ENCODE data around the gene AKR1B15.
"Not testable (repeated sequence)": the region's sequence is repeated elsewhere in the genome, so short reads cannot be mapped to it uniquely, and the experiment has no call there.

The AKR1B15 gene

GRCh38 chr7:134535272-134535918 is 13.5 kb upstream of the AKR1B15 start:
- H3K27ac ChIP-seq (ENCODE audit: low read depth, low read length): no peak overlapping the region
- no peaks in the 10 kb centered on the region for H3K36me3 ChIP-seq (ENCODE audit: control insufficient read depth, insufficient read depth, low read length)
- no peaks in the 10 kb centered on the region for H3K4me1 ChIP-seq (ENCODE audit: control insufficient read depth, insufficient read depth, low read length)
- no peak overlapping the region for H3K9ac ChIP-seq (ENCODE audit: low read length)
- no peak overlapping the region for H3K4me3 ChIP-seq (ENCODE audit: low read length)
- H3K27me3 ChIP-seq (ENCODE audit: control insufficient read depth, insufficient read depth, low read length): no peaks in the 10 kb centered on the region

- Histone ChIP-seq H3K9ac (ENCODE audit: low read length) (no peak overlapping the region), H3K27me3 (ENCODE audit: control insufficient read depth, insufficient read depth, low read length) (no peaks in the 10 kb centered on the region), H3K36me3 (ENCODE audit: control insufficient read depth, insufficient read depth, low read length) (no peaks in the 10 kb centered on the region), H3K27ac (ENCODE audit: low read depth, low read length) (no peak overlapping the region), H3K4me3 (ENCODE audit: low read length) (no peak overlapping the region), H3K4me1 (ENCODE audit: control insufficient read depth, insufficient read depth, low read length) (no peaks in the 10 kb centered on the region)
Measured at GRCh38 chr7:134535919-134536299, 13.0 kb upstream of the AKR1B15 start.

DNA sequence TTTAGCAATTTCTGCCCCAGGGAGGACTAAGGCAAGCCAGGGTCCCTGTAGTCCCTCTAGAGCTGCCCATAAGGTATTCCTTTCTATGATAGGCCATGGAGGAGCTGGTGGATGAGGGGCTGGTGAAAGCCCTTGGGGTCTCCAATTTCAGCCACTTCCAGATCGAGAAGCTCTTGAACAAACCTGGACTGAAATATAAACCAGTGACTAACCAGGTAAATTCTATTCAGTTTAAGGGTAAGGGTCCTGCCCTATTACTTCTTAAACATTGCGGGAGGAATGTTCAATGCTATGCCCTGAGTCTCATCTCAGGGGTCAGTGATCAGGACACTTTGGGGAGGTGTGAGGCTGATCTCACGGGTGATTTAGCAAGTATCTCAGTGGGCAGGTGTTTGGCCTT is 12.4 kb upstream of the AKR1B15 start:
- H3K36me3 ChIP-seq (ENCODE audit: control insufficient read depth, insufficient read depth, low read length); H3K9ac ChIP-seq (ENCODE audit: low read length); H3K4me3 ChIP-seq (ENCODE audit: low read length); H3K4me1 ChIP-seq (ENCODE audit: control insufficient read depth, insufficient read depth, low read length); H3K27me3 ChIP-seq (ENCODE audit: control insufficient read depth, insufficient read depth, low read length); H3K27ac ChIP-seq (ENCODE audit: low read depth, low read length): not testable (repeated sequence)

- H3K9ac ChIP-seq (ENCODE audit: low read length); H3K27me3 ChIP-seq (ENCODE audit: control insufficient read depth, insufficient read depth, low read length); H3K36me3 ChIP-seq (ENCODE audit: control insufficient read depth, insufficient read depth, low read length); H3K4me3 ChIP-seq (ENCODE audit: low read length); H3K4me1 ChIP-seq (ENCODE audit: control insufficient read depth, insufficient read depth, low read length); H3K27ac ChIP-seq (ENCODE audit: low read depth, low read length): not testable (repeated sequence)
Measured at GRCh38 chr7:134537273-134537781, 11.6 kb upstream of the AKR1B15 start.

DNA sequence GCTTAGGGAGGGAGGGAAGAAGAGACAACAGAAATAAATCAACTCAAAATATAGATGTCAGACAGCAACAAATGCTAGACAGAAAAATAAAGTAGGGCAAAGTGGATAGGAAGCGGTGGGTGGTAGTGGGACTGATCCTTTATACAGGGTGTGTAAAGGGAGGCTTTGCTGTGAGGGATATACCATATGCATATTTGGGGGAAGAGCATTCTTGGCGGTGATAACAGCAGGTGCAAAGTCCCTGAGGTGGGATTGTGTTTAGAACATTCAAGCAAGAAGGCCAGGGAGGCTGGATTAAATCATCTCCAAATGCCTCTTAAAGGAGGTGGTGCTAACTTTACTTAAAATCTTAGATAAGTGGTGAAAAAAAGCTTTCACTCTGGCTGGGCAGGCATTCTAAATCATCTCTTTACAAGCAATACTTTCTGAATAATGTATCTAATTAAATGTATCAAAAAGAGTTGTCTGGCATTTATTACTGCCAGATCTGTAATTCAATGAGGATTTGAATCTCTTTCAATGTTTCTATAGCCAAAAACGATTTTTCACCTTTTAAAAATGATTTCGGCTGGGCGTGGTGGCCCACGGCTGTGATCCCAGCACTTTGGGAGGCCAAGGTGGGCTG is 9.4 kb upstream of the AKR1B15 start:
- H3K36me3 ChIP-seq (ENCODE audit: control insufficient read depth, insufficient read depth, low read length): no peaks in the 10 kb centered on the region
- no peak overlapping the region for H3K9ac ChIP-seq (ENCODE audit: low read length)
- no peak overlapping the region for H3K27ac ChIP-seq (ENCODE audit: low read depth, low read length)

GRCh38 chr7:134541501-134542194 is 7.3 kb upstream of the AKR1B15 start:
- H3K9ac ChIP-seq (ENCODE audit: low read length); H3K27ac ChIP-seq (ENCODE audit: low read depth, low read length): not testable (repeated sequence)

More for the DNA sequence above, 9.4 kb upstream of the AKR1B15 start:
- Histone ChIP-seq H3K27me3 (ENCODE audit: control insufficient read depth, insufficient read depth, low read length) (no peaks in the 10 kb centered on the region), H3K4me3 (ENCODE audit: low read length) (no peak overlapping the region), H3K4me1 (ENCODE audit: control insufficient read depth, insufficient read depth, low read length) (no peaks in the 10 kb centered on the region)

GRCh38 chr7:134542195-134542771 is 6.6 kb upstream of the AKR1B15 start:
- Histone ChIP-seq H3K27me3 (ENCODE audit: control insufficient read depth, insufficient read depth, low read length) (no peaks in the 10 kb centered on the region), H3K4me1 (ENCODE audit: control insufficient read depth, insufficient read depth, low read length) (no peaks in the 10 kb centered on the region), H3K9ac (ENCODE audit: low read length) (no peak overlapping the region), H3K27ac (ENCODE audit: low read depth, low read length) (no peak overlapping the region), H3K36me3 (ENCODE audit: control insufficient read depth, insufficient read depth, low read length) (no peaks in the 10 kb centered on the region), H3K4me3 (ENCODE audit: low read length) (no peak overlapping the region)

More at GRCh38 chr7:134541501-134542194, 7.3 kb upstream of the AKR1B15 start:
- not testable (repeated sequence) for H3K27me3 ChIP-seq (ENCODE audit: control insufficient read depth, insufficient read depth, low read length); H3K36me3 ChIP-seq (ENCODE audit: control insufficient read depth, insufficient read depth, low read length); H3K4me1 ChIP-seq (ENCODE audit: control insufficient read depth, insufficient read depth, low read length); H3K4me3 ChIP-seq (ENCODE audit: low read length)

DNA sequence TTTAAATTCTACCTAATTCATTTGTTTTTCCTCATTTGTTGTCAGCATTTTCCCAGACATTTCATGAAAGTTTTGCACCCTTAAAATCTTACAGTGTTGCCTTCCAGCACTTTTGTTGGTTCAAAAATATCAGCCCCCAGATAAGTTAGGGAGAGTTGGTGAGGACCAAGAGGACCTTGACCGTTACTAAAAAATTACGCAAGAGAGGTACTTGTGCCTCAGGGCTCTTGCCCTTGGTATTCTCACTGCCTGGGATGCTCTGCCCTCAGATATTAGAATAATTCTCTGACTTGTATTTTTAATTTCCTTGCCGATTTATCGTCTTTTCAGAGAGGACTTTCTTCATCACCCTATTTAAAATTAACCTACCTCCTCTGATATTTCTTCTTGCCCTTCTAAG is 3.5 kb upstream of the AKR1B15 start:
- no peak overlapping the region for H3K27ac ChIP-seq (ENCODE audit: low read depth, low read length)
- no peaks in the 10 kb centered on the region for H3K4me1 ChIP-seq (ENCODE audit: control insufficient read depth, insufficient read depth, low read length)
- H3K27me3 ChIP-seq (ENCODE audit: control insufficient read depth, insufficient read depth, low read length): no peaks in the 10 kb centered on the region
- H3K36me3 ChIP-seq (ENCODE audit: control insufficient read depth, insufficient read depth, low read length): no peaks in the 10 kb centered on the region
- no peak overlapping the region for H3K9ac ChIP-seq (ENCODE audit: low read length)
- H3K4me3 ChIP-seq (ENCODE audit: low read length): no peak overlapping the region

GRCh38 chr7:134545918-134546317 is 3.0 kb upstream of the AKR1B15 start:
- Histone ChIP-seq H3K4me1 (ENCODE audit: control insufficient read depth, insufficient read depth, low read length) (no peaks in the 10 kb centered on the region), H3K27me3 (ENCODE audit: control insufficient read depth, insufficient read depth, low read length) (no peaks in the 10 kb centered on the region), H3K36me3 (ENCODE audit: control insufficient read depth, insufficient read depth, low read length) (no peaks in the 10 kb centered on the region), H3K4me3 (ENCODE audit: low read length) (no peak overlapping the region), H3K27ac (ENCODE audit: low read depth, low read length) (no peak overlapping the region), H3K9ac (ENCODE audit: low read length) (no peak overlapping the region)

DNA sequence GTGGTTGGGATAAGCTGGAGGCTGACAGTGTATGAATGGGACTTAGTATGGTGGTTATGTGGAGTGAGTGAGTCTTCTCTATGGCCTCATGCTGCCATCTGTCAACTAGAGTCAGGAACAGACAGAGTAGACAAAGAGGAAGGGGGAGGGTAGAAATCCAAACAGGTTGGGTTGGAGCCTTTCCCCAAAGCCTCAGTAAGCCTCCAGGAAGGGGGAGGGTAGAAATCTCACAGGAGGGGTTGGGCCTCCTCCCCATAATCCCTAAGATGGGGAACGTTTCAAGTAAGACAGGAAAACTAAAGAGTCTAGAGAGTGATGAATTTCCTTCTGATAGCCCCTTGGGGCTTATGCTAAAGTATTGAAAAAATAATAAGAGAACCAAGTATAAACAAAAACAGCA is 2.0 kb upstream of the AKR1B15 start:
- Histone ChIP-seq H3K4me3 (ENCODE audit: low read length) (no peak overlapping the region), H3K9ac (ENCODE audit: low read length) (no peak overlapping the region), H3K27me3 (ENCODE audit: control insufficient read depth, insufficient read depth, low read length) (no peaks in the 10 kb centered on the region), H3K4me1 (ENCODE audit: control insufficient read depth, insufficient read depth, low read length) (no peaks in the 10 kb centered on the region), H3K27ac (ENCODE audit: low read depth, low read length) (no peak overlapping the region), H3K36me3 (ENCODE audit: control insufficient read depth, insufficient read depth, low read length) (no peaks in the 10 kb centered on the region)

- H3K4me3 ChIP-seq (ENCODE audit: low read length): peak overlapping the region; percentile 43
- no peak overlapping the region for H3K27ac ChIP-seq (ENCODE audit: low read depth, low read length)
- H3K27me3 ChIP-seq (ENCODE audit: control insufficient read depth, insufficient read depth, low read length): no peaks in the 10 kb centered on the region
- H3K4me1 ChIP-seq (ENCODE audit: control insufficient read depth, insufficient read depth, low read length): no peaks in the 10 kb centered on the region
- no peak overlapping the region for H3K9ac ChIP-seq (ENCODE audit: low read length)
- H3K36me3 ChIP-seq (ENCODE audit: control insufficient read depth, insufficient read depth, low read length): no peaks in the 10 kb centered on the region
Measured at GRCh38 chr7:134547397-134548054, 1.4 kb upstream of the AKR1B15 start.

DNA sequence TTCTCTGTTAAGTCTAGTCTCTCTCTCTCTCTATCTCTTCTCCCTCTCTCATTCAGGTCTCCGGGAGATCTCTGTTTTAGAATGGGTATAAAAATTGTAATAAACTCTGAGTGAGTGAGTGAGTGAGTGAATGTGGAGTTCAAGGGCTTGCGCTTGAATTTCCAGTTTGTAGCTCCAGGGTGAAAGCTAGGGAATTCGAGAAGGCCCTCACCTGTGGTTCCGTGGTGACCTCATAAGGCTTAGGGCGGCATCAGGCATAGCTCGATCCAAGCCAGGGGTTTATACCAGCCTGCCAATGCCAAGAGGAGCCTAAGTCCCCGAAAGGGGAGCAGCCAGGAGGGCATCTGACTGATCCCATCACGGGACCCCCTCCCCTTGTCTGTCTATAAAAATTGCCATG is 456 bp downstream of the AKR1B15 start:
- Histone ChIP-seq H3K27ac (ENCODE audit: low read depth, low read length) (no peak overlapping the region), H3K4me3 (ENCODE audit: low read length) (no peak overlapping the region), H3K4me1 (ENCODE audit: control insufficient read depth, insufficient read depth, low read length) (no peaks in the 10 kb centered on the region), H3K36me3 (ENCODE audit: control insufficient read depth, insufficient read depth, low read length) (no peaks in the 10 kb centered on the region), H3K9ac (ENCODE audit: low read length) (no peak overlapping the region), H3K27me3 (ENCODE audit: control insufficient read depth, insufficient read depth, low read length) (no peaks in the 10 kb centered on the region)
